Right atrium auricular region (tissue), 2 donors: ENCODE measurements around the gene EXOC4. TPM values are rescaled to one million over a fixed set of nuclear protein-coding genes. Genes with fewer than 3 reads are reported as not detected.

ENCODE experiments used
- DNase-seq: peaks from one replicate; pipeline ENCODE4 v3.0.0-alpha.2; 2019; ENCODE audit warnings: low spot score
- H3K27ac ChIP-seq, 2 donors: fragments of 200-600 bp; sonication (generic); 1 replicate in 1 of 2; 2 replicates in 1 of 2; pipeline ENCODE4 v1.5.1; 2016 to 2019
- H3K27me3 ChIP-seq, 2 donors: fragments of 200-600 bp; sonication (generic); one replicate each; pipeline versions ENCODE4 v1.5.1 to v1.6.0; 2017 to 2019
- H3K36me3 ChIP-seq: fragments of 200-600 bp; sonication (generic); one replicate; pipeline ENCODE4 v1.5.1; 2016
- H3K4me1 ChIP-seq, 2 donors: fragments of 200-600 bp; sonication (generic); one replicate each; pipeline versions ENCODE4 v1.5.1 to v1.6.0; 2017 to 2019
- H3K4me3 ChIP-seq, 2 donors: fragments of 200-600 bp; sonication (generic); 1 replicate in 1 of 2; 2 replicates in 1 of 2; pipeline ENCODE4 v1.5.1; 2017 to 2019; ENCODE audit warnings: mild to moderate bottlenecking in 1 of 2, moderate library complexity in 1 of 2
- H3K9me3 ChIP-seq, 2 donors: fragments of 200-600 bp; sonication (generic); one replicate each; pipeline ENCODE4 v1.5.1; 2019
- total RNA-seq, 2 donors: library from RNA; depleted of rRNA; stranded (reverse); fragments of >200 nt; gene quantifications; one replicate each; pipeline ENCODE4 v1.1.0, GENCODE V29; 2016
- TF ChIP-seq, protein P1 (sequence below), 2 donors: fragments of 200-600 bp; sonication (generic); IDR thresholded peaks; one replicate each; pipeline ENCODE4 v1.5.1; 2019; ENCODE audit warnings: antibody characterized with exemption in 2 of 2

The EXOC4 gene
- total RNA-seq, 2 donors from 2014 or later, result 24.7 to 30.6 TPM

DNA sequence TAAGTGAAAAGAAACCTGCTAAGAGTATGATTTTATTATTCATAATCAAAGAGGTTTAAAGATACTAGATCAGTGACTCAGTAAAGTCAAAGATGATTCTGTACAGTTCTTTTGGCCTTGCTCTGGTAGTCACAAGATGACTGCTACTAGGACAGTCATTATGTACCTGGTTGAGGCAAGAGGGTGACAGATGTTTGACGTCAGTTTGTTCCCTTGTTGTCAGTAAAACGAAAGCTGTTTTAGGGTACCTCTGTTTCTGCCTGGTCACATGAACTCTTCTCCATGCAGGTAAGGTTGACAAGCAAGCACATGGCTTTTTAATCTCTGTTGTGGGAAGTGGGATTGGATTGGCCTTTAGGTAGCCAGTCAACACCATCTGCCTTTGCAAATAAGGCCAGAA, 308.0 kb downstream of the EXOC4 start:
- Histone ChIP-seq H3K36me3 (no peaks in the 10 kb centered on the region), H3K27me3 (no peaks in the 10 kb centered on the region), H3K4me3 (no peak overlapping the region), H3K4me1 (no peaks in the 10 kb centered on the region), H3K27ac (no peak overlapping the region), H3K9me3 (no peaks in the 10 kb centered on the region)
- DNase-seq, result no peak
- TF ChIP-seq, protein P1, sequence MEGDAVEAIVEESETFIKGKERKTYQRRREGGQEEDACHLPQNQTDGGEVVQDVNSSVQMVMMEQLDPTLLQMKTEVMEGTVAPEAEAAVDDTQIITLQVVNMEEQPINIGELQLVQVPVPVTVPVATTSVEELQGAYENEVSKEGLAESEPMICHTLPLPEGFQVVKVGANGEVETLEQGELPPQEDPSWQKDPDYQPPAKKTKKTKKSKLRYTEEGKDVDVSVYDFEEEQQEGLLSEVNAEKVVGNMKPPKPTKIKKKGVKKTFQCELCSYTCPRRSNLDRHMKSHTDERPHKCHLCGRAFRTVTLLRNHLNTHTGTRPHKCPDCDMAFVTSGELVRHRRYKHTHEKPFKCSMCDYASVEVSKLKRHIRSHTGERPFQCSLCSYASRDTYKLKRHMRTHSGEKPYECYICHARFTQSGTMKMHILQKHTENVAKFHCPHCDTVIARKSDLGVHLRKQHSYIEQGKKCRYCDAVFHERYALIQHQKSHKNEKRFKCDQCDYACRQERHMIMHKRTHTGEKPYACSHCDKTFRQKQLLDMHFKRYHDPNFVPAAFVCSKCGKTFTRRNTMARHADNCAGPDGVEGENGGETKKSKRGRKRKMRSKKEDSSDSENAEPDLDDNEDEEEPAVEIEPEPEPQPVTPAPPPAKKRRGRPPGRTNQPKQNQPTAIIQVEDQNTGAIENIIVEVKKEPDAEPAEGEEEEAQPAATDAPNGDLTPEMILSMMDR (IDR thresholded peaks at IDR 0.05), result no peak

- no peak for DNase-seq
- Histone ChIP-seq H3K4me3 (no peak overlapping the region), H3K4me1 (no peaks in the 10 kb centered on the region), H3K27ac (no peak overlapping the region), H3K27me3 (no peaks in the 10 kb centered on the region), H3K36me3 (no peaks in the 10 kb centered on the region), H3K9me3 (no peaks in the 10 kb centered on the region)
- TF ChIP-seq, protein P1 (IDR thresholded peaks at IDR 0.05), result no peak
These were observed 308.5 kb downstream of the EXOC4 start for GRCh38 chr7:133561396-133561795.

GRCh38 chr7:133562621-133563020, 309.7 kb downstream of the EXOC4 start:
- TF ChIP-seq, protein P1 (IDR thresholded peaks at IDR 0.05), result no peak
- H3K27ac ChIP-seq, result no peak overlapping the region
- no peaks in the 10 kb centered on the region for H3K9me3 ChIP-seq
- no peaks in the 10 kb centered on the region for H3K27me3 ChIP-seq
- H3K4me1 ChIP-seq, result no peaks in the 10 kb centered on the region
- no peak for DNase-seq
- H3K4me3 ChIP-seq, result no peak overlapping the region
- no peaks in the 10 kb centered on the region for H3K36me3 ChIP-seq

DNA sequence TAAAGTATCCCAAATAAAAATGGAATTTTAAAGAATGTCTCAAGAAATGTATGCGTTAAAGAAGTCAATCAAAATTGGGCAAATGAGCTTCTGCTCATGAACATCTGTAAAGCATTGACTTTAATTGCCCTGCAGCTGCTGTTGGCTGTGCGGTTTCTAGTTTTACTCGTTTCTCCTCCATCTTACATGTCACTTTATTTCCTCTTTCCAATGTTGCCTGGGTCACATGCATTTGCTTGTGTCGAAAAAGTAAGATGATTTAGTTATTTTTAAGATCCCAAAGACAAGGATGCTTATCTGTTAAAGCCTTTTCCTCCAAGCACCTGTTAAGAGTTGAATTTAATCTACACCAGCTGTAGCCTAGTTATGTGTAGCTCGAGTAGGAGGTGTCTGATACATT, 310.4 kb downstream of the EXOC4 start:
- H3K9me3 ChIP-seq, result no peaks in the 10 kb centered on the region
- TF ChIP-seq, protein P1 (IDR thresholded peaks at IDR 0.05), result no peak
- H3K27ac ChIP-seq, result no peak overlapping the region
- no peaks in the 10 kb centered on the region for H3K4me1 ChIP-seq
- no peak overlapping the region for H3K4me3 ChIP-seq
- no peak for DNase-seq
- no peaks in the 10 kb centered on the region for H3K36me3 ChIP-seq
- no peaks in the 10 kb centered on the region for H3K27me3 ChIP-seq

GRCh38 chr7:133564484-133564883, 311.6 kb downstream of the EXOC4 start:
- no peaks in the 10 kb centered on the region for H3K9me3 ChIP-seq
- H3K36me3 ChIP-seq, result no peaks in the 10 kb centered on the region
- H3K4me1 ChIP-seq, result no peaks in the 10 kb centered on the region
- no peak overlapping the region for H3K27ac ChIP-seq
- TF ChIP-seq, protein P1 (IDR thresholded peaks at IDR 0.05), result no peak
- H3K4me3 ChIP-seq, result no peak overlapping the region
- H3K27me3 ChIP-seq, result no peaks in the 10 kb centered on the region
- no peak for DNase-seq

DNA sequence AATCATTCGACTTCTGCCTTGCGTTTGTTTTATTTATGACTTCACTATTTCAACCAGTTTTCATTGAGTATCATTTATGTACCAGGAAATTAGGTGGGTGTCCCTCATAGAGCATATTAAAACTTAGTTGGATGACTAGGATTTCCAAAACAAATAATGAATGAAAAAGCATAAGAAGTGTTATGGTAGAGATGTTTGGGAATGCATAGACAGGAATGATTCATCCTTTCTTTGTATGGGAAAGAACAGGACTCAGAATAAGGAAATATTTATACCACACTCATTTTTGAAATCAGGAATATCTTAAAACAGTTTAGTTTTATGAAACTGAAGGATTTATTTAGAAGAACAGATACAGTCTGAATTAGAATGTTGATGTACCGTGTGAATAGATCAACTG, 315.7 kb downstream of the EXOC4 start:
- Histone ChIP-seq H3K9me3 (no peaks in the 10 kb centered on the region), H3K4me1 (no peaks in the 10 kb centered on the region), H3K27me3 (no peaks in the 10 kb centered on the region), H3K36me3 (no peaks in the 10 kb centered on the region), H3K27ac (no peak overlapping the region), H3K4me3 (no peak overlapping the region)
- no peak for DNase-seq
- TF ChIP-seq, protein P1 (IDR thresholded peaks at IDR 0.05), result no peak
